ENCODE results near the gene CCT7.
"Not testable (repeated sequence)": the region's sequence is repeated elsewhere in the genome, so short reads cannot be mapped to it uniquely, and the experiment has no call there.

CCT7 gene

GRCh38 chr2:73255007-73255644 is 21.0 kb downstream of the CCT7 start:
- no peak for DNase-seq (ENCODE audit: low spot score)

- no peak for DNase-seq (ENCODE audit: low spot score)
Observed at GRCh38 chr2:73255907-73256617, 22.0 kb downstream of the CCT7 start.

- no peak for DNase-seq (ENCODE audit: low spot score)
Observed at GRCh38 chr2:73256618-73256922, 22.5 kb downstream of the CCT7 start.

GRCh38 chr2:73257021-73257420 is 22.9 kb downstream of the CCT7 start:
- DNase-seq (ENCODE audit: low spot score), result no peak

GRCh38 chr2:73257425-73258125 is 23.5 kb downstream of the CCT7 start:
- no peak for DNase-seq (ENCODE audit: low spot score)

GRCh38 chr2:73258186-73258912 is 24.2 kb downstream of the CCT7 start:
- DNase-seq (ENCODE audit: low spot score), result no peak

GRCh38 chr2:73258913-73259215 is 24.8 kb downstream of the CCT7 start:
- DNase-seq (ENCODE audit: low spot score), result no peak

- DNase-seq (ENCODE audit: low spot score), result no peak
Observed at GRCh38 chr2:73259276-73259675, 25.2 kb downstream of the CCT7 start.

GRCh38 chr2:73259704-73260337 is 25.7 kb downstream of the CCT7 start:
- no peak for DNase-seq (ENCODE audit: low spot score)

GRCh38 chr2:73260338-73260984 is 26.4 kb downstream of the CCT7 start:
- no peak for DNase-seq (ENCODE audit: low spot score)

- no peak for DNase-seq (ENCODE audit: low spot score)
Observed at GRCh38 chr2:73262108-73262651, 28.1 kb downstream of the CCT7 start.

GRCh38 chr2:73262691-73263429 is 28.8 kb downstream of the CCT7 start:
- DNase-seq (ENCODE audit: low spot score), result not testable (repeated sequence)

GRCh38 chr2:73263540-73264331 is 29.6 kb downstream of the CCT7 start:
- DNase-seq (ENCODE audit: low spot score), result no peak

- DNase-seq (ENCODE audit: low spot score), result no peak
Observed at GRCh38 chr2:73264332-73264606, 30.2 kb downstream of the CCT7 start.

GRCh38 chr2:73264783-73265182 is 30.7 kb downstream of the CCT7 start:
- no peak for DNase-seq (ENCODE audit: low spot score)

- no peak for DNase-seq (ENCODE audit: low spot score)
Observed at GRCh38 chr2:73265298-73266060, 31.4 kb downstream of the CCT7 start.

GRCh38 chr2:73266061-73266901 is 32.2 kb downstream of the CCT7 start:
- no peak for DNase-seq (ENCODE audit: low spot score)

GRCh38 chr2:73267008-73267407 is 32.9 kb downstream of the CCT7 start:
- no peak for DNase-seq (ENCODE audit: low spot score)
